Measurements from ENCODE around the gene SDC1.
A peak's percentile ranks its signal among the peaks of the same experiment; 100 is the strongest.

DNA sequence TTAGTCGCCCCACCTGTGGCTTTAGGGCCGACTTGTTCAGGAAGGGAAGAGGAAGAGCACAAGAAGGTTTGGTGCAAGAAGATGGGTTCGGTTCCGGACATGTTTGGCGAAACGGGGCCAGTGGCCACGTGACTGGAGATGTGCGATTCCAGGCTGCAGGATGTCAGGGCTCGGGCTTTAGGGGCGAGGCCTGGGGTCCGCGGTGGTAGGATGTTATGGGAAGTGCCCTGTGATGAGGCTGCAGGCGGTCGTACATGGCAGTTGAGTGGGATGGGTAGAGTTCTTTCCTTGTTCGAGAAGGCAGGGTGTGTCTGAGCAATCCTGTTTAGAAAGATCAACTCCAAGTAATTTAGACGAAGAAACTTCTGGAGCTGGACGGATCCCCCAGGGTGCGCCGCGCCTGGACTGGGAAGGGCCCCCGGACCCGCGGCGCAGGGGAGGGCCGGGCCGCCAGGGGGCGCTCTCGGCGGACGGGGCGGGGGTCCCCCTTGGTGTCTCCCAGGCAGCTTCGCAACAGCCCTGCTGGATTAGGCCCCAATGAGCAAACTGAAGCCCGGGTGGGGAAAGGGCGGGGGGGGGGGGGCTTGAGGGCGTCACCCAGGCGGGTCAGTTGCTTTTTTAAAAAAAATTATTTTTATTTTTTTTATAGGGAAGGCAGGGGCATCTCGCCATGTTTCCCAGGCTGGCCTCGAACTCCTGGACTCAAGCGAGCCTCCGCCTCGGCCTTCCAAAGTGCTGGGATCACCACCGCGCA is 17.2 kb upstream of the SDC1 start:
- TF ChIP-seq, protein P1, sequence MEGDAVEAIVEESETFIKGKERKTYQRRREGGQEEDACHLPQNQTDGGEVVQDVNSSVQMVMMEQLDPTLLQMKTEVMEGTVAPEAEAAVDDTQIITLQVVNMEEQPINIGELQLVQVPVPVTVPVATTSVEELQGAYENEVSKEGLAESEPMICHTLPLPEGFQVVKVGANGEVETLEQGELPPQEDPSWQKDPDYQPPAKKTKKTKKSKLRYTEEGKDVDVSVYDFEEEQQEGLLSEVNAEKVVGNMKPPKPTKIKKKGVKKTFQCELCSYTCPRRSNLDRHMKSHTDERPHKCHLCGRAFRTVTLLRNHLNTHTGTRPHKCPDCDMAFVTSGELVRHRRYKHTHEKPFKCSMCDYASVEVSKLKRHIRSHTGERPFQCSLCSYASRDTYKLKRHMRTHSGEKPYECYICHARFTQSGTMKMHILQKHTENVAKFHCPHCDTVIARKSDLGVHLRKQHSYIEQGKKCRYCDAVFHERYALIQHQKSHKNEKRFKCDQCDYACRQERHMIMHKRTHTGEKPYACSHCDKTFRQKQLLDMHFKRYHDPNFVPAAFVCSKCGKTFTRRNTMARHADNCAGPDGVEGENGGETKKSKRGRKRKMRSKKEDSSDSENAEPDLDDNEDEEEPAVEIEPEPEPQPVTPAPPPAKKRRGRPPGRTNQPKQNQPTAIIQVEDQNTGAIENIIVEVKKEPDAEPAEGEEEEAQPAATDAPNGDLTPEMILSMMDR (IDR thresholded peaks at IDR 0.05; ENCODE audit: poor library complexity) = peak; percentile 31
- no peak for TF ChIP-seq EZH2phosphoT487 (IDR thresholded peaks at IDR 0.05; ENCODE audit: low read depth, severe bottlenecking, unreplicated experiment)
- no peak for TF ChIP-seq EZH2 (IDR thresholded peaks at IDR 0.05; ENCODE audit: borderline replicate concordance)
